ENCODE data around the gene COTL1.

DNA sequence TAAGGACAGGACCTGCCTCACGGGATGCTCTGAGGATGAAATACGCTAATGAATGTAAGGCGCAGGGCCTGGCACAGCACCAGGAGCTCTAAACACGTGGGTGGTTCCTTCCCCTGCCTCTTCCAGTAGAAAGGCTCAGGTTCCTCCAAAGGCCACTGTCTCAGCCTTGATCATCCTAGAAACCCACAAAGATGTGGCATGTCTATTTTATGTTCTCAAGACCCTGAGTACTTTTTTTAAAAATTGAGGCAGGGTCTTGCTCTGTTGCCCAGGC is 96.4 kb downstream of the COTL1 start:
- no peak for TF ChIP-seq POLR2A (IDR thresholded peaks at IDR 0.05)
- TF ChIP-seq, protein P1, sequence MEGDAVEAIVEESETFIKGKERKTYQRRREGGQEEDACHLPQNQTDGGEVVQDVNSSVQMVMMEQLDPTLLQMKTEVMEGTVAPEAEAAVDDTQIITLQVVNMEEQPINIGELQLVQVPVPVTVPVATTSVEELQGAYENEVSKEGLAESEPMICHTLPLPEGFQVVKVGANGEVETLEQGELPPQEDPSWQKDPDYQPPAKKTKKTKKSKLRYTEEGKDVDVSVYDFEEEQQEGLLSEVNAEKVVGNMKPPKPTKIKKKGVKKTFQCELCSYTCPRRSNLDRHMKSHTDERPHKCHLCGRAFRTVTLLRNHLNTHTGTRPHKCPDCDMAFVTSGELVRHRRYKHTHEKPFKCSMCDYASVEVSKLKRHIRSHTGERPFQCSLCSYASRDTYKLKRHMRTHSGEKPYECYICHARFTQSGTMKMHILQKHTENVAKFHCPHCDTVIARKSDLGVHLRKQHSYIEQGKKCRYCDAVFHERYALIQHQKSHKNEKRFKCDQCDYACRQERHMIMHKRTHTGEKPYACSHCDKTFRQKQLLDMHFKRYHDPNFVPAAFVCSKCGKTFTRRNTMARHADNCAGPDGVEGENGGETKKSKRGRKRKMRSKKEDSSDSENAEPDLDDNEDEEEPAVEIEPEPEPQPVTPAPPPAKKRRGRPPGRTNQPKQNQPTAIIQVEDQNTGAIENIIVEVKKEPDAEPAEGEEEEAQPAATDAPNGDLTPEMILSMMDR (IDR thresholded peaks at IDR 0.05): no peak
